Thyroid gland (tissue), 4 donors: ENCODE results near the gene MRPS5. TPM values are rescaled to one million over a fixed set of nuclear protein-coding genes. Genes with fewer than 3 reads are reported as not detected.

ENCODE experiments used
- DNase-seq, 2 donors: peaks; one replicate each; pipeline ENCODE4 v3.0.0-alpha.2; 2019
- H3K27ac ChIP-seq, 3 donors: fragments of 200-600 bp; sonication (generic); 1 replicate in 2 of 3; 2 replicates in 1 of 3; pipeline ENCODE4 v1.5.1; 2016 to 2019; ENCODE audit warnings: mild to moderate bottlenecking in 1 of 3, moderate library complexity in 1 of 3
- H3K27me3 ChIP-seq: fragments of 200-600 bp; sonication (generic); one replicate; pipeline ENCODE4 v1.5.1; 2019
- H3K36me3 ChIP-seq, 2 donors: fragments of 200-600 bp; sonication (generic); one replicate each; pipeline ENCODE4 v1.5.1; 2016 to 2019
- H3K4me1 ChIP-seq, 2 donors: fragments of 200-600 bp; sonication (generic); one replicate each; pipeline ENCODE4 v1.5.1; 2017 to 2019
- H3K4me3 ChIP-seq, 3 donors: fragments of 200-600 bp; sonication (generic); replicated peaks in 1 of 3; 1 replicate in 2 of 3; 2 replicates in 1 of 3; pipeline ENCODE4 v1.5.1; 2016; ENCODE audit warnings: mild to moderate bottlenecking in 1 of 3
- H3K9me3 ChIP-seq: fragments of 200-600 bp; sonication (generic); one replicate; pipeline ENCODE4 v1.5.1; 2017
- POLR2A ChIP-seq, 2 donors: fragments of 450-650 bp; IDR thresholded peaks; one replicate each; pipeline ENCODE4 v1.6.1; 2017; ENCODE audit warnings: antibody characterized with exemption in 2 of 2, mild to moderate bottlenecking in 2 of 2, moderate library complexity in 1 of 2
- WGBS, 2 donors: methylation state at CpG; one replicate each; pipeline ENCODE4 v1.1.5; 2017; 5-methylcytosine and 5-hydroxymethylcytosine counted together
- intact Hi-C: fragments of 100-400 bp; cut with DNase I; formaldehyde crosslinking; loops from one replicate; pipeline ENCODE4 v1.15.1; 2023
- total RNA-seq, 4 donors: library from RNA; depleted of rRNA; stranded (reverse); fragments of >200 nt; gene quantifications; one replicate each; pipeline ENCODE4 v1.2.3, GENCODE V29; 2016
- TF ChIP-seq, protein P1 (sequence below), 6 experiments: fragments of 200-600 bp in 3 of 6; fragments of 450-650 bp in 3 of 6; sonication (generic) in 3 of 6; IDR thresholded peaks; one replicate each; pipeline ENCODE4 v1.5.1; 2016 to 2019; ENCODE audit warnings: antibody characterized with exemption in 6 of 6, mild to moderate bottlenecking in 2 of 6, inconsistent platforms in 1 of 6, moderate library complexity in 1 of 6

MRPS5 gene
- total RNA-seq, 4 donors from 2014 or later, result 50.8 to 58.7 (median 54.9) TPM

DNA sequence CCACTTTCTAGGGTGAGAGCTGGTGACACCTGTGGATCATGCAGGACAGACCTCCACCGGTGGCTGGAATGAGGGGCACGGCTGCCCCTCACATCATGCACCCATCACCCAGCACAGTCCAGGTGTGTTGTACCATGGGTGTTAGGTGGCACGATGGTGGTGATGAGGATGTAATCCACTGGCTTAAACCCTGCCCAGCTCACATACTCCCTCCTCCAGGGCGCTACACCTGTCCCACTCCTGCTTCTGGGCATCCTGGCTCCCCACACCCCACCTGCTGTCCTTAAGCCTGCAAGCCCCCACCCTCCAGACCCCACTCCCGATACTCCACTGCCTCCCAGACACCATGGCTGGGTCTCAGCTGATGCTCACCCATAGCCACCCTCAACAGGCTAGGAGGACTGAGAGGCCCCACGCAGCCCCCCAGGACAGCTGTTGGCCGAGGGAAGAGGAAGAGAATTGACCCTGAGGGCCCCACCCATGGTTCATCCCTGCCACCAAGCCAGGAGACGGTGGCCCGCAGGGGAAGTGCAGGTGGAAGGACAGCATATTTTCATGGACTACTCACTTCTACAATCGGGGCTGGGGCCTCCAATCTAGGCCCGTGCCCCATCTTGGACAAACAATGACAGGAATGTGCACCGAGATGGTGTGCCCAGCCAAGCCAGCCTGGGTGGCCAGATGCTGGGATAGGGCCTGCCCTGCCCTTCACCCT, 61.8 kb downstream of the MRPS5 start:
- TF ChIP-seq, protein P1, sequence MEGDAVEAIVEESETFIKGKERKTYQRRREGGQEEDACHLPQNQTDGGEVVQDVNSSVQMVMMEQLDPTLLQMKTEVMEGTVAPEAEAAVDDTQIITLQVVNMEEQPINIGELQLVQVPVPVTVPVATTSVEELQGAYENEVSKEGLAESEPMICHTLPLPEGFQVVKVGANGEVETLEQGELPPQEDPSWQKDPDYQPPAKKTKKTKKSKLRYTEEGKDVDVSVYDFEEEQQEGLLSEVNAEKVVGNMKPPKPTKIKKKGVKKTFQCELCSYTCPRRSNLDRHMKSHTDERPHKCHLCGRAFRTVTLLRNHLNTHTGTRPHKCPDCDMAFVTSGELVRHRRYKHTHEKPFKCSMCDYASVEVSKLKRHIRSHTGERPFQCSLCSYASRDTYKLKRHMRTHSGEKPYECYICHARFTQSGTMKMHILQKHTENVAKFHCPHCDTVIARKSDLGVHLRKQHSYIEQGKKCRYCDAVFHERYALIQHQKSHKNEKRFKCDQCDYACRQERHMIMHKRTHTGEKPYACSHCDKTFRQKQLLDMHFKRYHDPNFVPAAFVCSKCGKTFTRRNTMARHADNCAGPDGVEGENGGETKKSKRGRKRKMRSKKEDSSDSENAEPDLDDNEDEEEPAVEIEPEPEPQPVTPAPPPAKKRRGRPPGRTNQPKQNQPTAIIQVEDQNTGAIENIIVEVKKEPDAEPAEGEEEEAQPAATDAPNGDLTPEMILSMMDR (IDR thresholded peaks at IDR 0.05), result no peak
- no peak for TF ChIP-seq POLR2A (IDR thresholded peaks at IDR 0.05)
- Histone ChIP-seq H3K9me3 (no peaks in the 10 kb centered on the region), H3K27ac (peak overlapping the region; percentile 86 to 93 (median 91)), H3K4me3 (no peak overlapping the region), H3K4me1 (peaks cover 15 to 41% of the 10 kb centered on the region in 2 donors), H3K27me3 (no peaks in the 10 kb centered on the region), H3K36me3 (no peaks in the 10 kb centered on the region)
- 88 to 90% methylated on average over 8 to 10 of the region's 12 CpGs for WGBS, 2 donors
- DNase-seq, result no peak
- intact Hi-C loops, result no loop called here

DNA sequence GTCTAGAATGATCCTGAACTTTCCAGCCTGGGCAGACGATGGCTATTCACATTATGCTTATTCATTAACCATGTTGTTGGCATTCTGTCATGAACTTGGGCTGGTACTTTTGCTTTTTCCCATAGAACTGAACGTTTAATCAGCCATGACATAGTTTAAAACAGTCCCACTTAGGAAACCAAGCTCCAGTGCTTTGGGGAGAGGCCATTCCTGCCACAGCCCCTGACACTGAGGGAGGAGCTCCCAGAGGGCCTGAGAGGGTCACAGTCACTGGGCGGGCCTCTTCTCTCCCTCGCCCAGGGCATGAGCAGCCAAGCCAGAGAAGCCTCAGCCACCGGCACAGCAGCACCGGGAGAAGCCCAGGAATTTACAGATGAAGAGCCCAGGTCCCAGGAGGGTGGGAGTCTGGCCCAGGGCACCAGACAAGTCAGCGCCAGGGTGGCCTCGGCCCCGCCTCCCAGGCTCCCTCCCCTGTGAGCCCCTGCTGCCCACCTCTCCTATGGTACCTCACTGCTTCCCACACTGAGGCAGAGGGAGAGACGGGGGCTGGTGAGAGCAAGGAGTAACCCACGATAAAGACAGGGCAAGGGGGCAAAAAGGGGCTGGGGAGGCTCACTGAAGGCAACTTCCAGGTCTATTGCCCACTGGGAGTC, 62.5 kb downstream of the MRPS5 start:
- H3K4me1 ChIP-seq, result peaks cover 15 to 41% of the 10 kb centered on the region in 2 donors
- peak; percentile 95 for DNase-seq
- no peaks in the 10 kb centered on the region for H3K9me3 ChIP-seq
- H3K27ac ChIP-seq, result peak overlapping the region; percentile 86 to 93 (median 91)
- H3K27me3 ChIP-seq, result no peaks in the 10 kb centered on the region
- TF ChIP-seq POLR2A (IDR thresholded peaks at IDR 0.05), result peak in 1 of 2 donors; percentile 84
- TF ChIP-seq, protein P1 (IDR thresholded peaks at IDR 0.05), result no peak
- intact Hi-C loops, result no loop called here
- H3K36me3 ChIP-seq, result no peaks in the 10 kb centered on the region
- H3K4me3 ChIP-seq, result no peak overlapping the region
- 26 to 49% methylated on average over 7 to 10 of the region's 11 CpGs for WGBS, 2 donors

DNA sequence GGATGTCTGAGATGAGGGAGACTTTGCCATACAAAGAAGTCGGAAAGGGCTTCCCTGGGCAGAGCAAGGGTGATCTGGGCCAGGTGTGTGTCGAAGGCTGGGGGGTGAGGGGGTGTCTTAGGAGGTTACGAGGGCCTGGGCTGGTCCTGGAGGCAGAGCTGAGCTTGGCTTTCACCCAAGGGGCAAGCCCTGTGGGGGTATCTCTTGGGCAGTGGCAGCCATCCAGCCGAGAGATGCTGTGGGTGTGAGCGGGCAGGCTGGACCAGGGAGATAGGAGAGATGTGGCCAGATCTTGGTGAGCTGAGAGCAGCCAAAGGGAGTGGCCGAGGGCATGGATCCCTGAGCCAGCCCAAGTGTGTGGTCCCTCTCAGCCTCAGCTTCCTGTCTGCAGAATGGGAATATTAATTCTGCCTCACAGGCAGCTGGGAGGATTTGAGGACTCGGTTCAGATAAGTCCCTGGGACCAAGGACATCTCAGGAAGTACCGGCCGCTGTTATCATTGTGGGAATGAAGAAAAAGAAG, 63.1 kb downstream of the MRPS5 start:
- Histone ChIP-seq H3K27ac (peak overlapping the region; percentile 86 to 93 (median 91)), H3K27me3 (no peaks in the 10 kb centered on the region), H3K4me3 (no peak overlapping the region), H3K4me1 (peaks cover 15 to 35% of the 10 kb centered on the region in 2 donors), H3K36me3 (no peaks in the 10 kb centered on the region), H3K9me3 (no peaks in the 10 kb centered on the region)
- TF ChIP-seq, protein P1 (IDR thresholded peaks at IDR 0.05), result no peak
- TF ChIP-seq POLR2A (IDR thresholded peaks at IDR 0.05), result no peak
- DNase-seq, result peak; percentile 32 to 34
- WGBS, 2 donors, result 53 to 69% methylated on average over 9 of the region's 9 CpGs
- intact Hi-C loops, result no loop called here

DNA sequence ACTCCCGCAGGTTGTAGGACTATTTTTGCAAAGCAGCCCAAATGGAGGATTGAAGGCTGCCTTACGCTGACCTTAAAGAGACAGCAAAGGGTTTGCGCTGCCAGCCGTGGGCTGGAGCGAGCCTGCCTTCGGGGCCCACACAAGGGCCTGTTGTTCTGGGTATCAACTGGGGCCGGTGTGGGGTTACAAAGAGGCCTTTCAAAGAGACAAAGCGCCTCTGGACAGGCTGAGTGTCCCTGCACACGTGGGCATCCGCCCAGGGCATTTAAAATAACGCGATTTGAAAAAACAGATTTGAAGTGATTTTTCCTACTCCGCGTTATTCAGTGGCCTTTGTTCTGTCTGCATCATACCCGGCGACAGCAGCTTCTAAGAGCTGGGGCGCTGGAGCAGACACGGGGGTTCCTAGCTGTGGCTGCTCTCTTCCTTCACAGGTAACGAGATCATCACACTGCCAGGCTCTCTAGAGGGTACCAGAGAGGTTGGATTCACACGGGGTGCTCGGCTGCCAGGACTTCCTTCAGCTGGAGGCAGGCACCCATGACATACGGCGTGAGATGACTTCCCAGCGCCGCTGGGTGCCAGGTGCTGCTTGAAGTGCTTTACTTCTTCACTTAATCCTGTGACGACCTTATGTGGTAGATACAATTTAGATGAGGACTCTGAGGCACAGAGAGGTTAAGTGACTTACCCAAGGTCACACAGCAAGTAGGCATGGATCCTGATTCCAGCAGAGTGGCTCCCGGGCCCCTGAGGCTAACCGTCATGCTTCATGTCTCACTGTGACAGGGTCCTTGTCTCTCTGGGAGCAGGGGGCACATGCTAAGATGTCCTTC, 63.9 kb downstream of the MRPS5 start:
- TF ChIP-seq, protein P1 (IDR thresholded peaks at IDR 0.05), result no peak
- TF ChIP-seq POLR2A (IDR thresholded peaks at IDR 0.05), result no peak
- Histone ChIP-seq H3K36me3 (no peaks in the 10 kb centered on the region), H3K27me3 (no peaks in the 10 kb centered on the region), H3K27ac (peak overlapping the region; percentile 86 to 93 (median 91)), H3K4me1 (peaks cover 15 to 34% of the 10 kb centered on the region in 2 donors), H3K4me3 (no peak overlapping the region), H3K9me3 (no peaks in the 10 kb centered on the region)
- intact Hi-C loops, result no loop called here
- DNase-seq, result peak; percentile 58 to 67
- 63 to 65% methylated on average over 19 to 28 of the region's 28 CpGs for WGBS, 2 donors
